Heart left ventricle (tissue), 13 donors: ENCODE results near the gene DAB1.

Experiments
- CTCF ChIP-seq, 12 donors: fragments of 200-600 bp; sonication (generic) in 4 of 12; IDR thresholded peaks; one replicate each; pipeline versions ENCODE4 v1.5.0 to v1.8.0; 2018 to 2022; ENCODE audit warnings: antibody characterized with exemption in 12 of 12, mild to moderate bottlenecking in 5 of 12
- POLR2A ChIP-seq, 2 donors: fragments of 450-650 bp; IDR thresholded peaks; one replicate each; pipeline ENCODE4 v1.6.1; 2017; ENCODE audit warnings: antibody characterized with exemption in 2 of 2, mild to moderate bottlenecking in 2 of 2, moderate library complexity in 2 of 2
- donor health status: ischemic (EF 13 %, LVEDD 7.1; RV severe dilation, severe dysfunction).
- donor health status: DM: no; HTN: yes; CAD: no.
- donor health status: DM: no; HTN: no; CAD: no.
- donor health status: ischemic (EF 25% LVEDD 6.9; RV normal size, moderate dysfunction).
- donor health status: ischemic (EF 25% LVEDD 5.7; RV mildly dilated, moderate dysfunction).
- donor health status: ischemic (EF 35%, LVEDD 5.7; RV mildly dilated, moderate dysfunction).
- donor health status: nonischemic (EF 11% LVEDD 7.7; RV severe dilation, severe dysfunction).
- donor health status: DM: yes; HTN: yes; CAD: no.
- donor health status: PGD.
- donor health status: ischemic (EF 29% LVEDD 5.4; RV normal size, mild dysfunction).
- donor health status: nonischemic (EF 23%, LVEDD 6.1; RV moderate dilation, normal function).

GRCh38 chr1:56953386-56953785 lies 470.5 kb downstream of the DAB1 start:
- no peak for TF ChIP-seq POLR2A (IDR thresholded peaks at IDR 0.05)
- TF ChIP-seq CTCF (IDR thresholded peaks at IDR 0.05): no peak
